Heart left ventricle (tissue), 13 donors: ENCODE data around the gene SYNRG.

Experiments
- POLR2A ChIP-seq, 2 donors: fragments of 450-650 bp; IDR thresholded peaks; one replicate each; pipeline ENCODE4 v1.6.1; 2017; ENCODE audit warnings: antibody characterized with exemption in 2 of 2, mild to moderate bottlenecking in 2 of 2, moderate library complexity in 2 of 2
- TF ChIP-seq, protein P1 (sequence below), 12 donors: fragments of 200-600 bp; sonication (generic) in 4 of 12; IDR thresholded peaks; one replicate each; pipeline versions ENCODE4 v1.5.0 to v1.8.0; 2018 to 2022; ENCODE audit warnings: antibody characterized with exemption in 12 of 12, mild to moderate bottlenecking in 5 of 12
- donor health status: ischemic (EF 13 %, LVEDD 7.1; RV severe dilation, severe dysfunction).
- donor health status: DM: no; HTN: yes; CAD: no.
- donor health status: DM: no; HTN: no; CAD: no.
- donor health status: ischemic (EF 25% LVEDD 6.9; RV normal size, moderate dysfunction).
- donor health status: ischemic (EF 25% LVEDD 5.7; RV mildly dilated, moderate dysfunction).
- donor health status: ischemic (EF 35%, LVEDD 5.7; RV mildly dilated, moderate dysfunction).
- donor health status: nonischemic (EF 11% LVEDD 7.7; RV severe dilation, severe dysfunction).
- donor health status: DM: yes; HTN: yes; CAD: no.
- donor health status: PGD.
- donor health status: ischemic (EF 29% LVEDD 5.4; RV normal size, mild dysfunction).
- donor health status: nonischemic (EF 23%, LVEDD 6.1; RV moderate dilation, normal function).

GRCh38 chr17:37481001-37481665 lies 128.1 kb downstream of the SYNRG start:
- TF ChIP-seq POLR2A (IDR thresholded peaks at IDR 0.05): no peak
- TF ChIP-seq, protein P1, sequence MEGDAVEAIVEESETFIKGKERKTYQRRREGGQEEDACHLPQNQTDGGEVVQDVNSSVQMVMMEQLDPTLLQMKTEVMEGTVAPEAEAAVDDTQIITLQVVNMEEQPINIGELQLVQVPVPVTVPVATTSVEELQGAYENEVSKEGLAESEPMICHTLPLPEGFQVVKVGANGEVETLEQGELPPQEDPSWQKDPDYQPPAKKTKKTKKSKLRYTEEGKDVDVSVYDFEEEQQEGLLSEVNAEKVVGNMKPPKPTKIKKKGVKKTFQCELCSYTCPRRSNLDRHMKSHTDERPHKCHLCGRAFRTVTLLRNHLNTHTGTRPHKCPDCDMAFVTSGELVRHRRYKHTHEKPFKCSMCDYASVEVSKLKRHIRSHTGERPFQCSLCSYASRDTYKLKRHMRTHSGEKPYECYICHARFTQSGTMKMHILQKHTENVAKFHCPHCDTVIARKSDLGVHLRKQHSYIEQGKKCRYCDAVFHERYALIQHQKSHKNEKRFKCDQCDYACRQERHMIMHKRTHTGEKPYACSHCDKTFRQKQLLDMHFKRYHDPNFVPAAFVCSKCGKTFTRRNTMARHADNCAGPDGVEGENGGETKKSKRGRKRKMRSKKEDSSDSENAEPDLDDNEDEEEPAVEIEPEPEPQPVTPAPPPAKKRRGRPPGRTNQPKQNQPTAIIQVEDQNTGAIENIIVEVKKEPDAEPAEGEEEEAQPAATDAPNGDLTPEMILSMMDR (IDR thresholded peaks at IDR 0.05): no peak
